HFF-Myc (cell line): ENCODE measurements around the gene PALD1.

Experiments
- DNase-seq: peaks from one replicate; pipeline ENCODE4 v3.0.0-alpha.2; 2011; ENCODE audit warnings: low read depth; ENCODE audit errors: extremely low read depth
- H3K4me3 ChIP-seq: replicated peaks from 2 replicates; pipeline ENCODE4 v1.5.1; 2011; ENCODE audit warnings: low read depth, mild to moderate bottlenecking, control low read depth, low read length
- CTCF ChIP-seq: IDR thresholded peaks from 2 replicates; pipeline ENCODE4 v1.5.1; 2012; ENCODE audit warnings: mild to moderate bottlenecking, low read depth, low read length, control low read depth; ENCODE audit errors: missing control alignments

PALD1 gene

GRCh38 chr10:70503776-70504175 is 25.2 kb downstream of the PALD1 start:
- H3K4me3 ChIP-seq = no peak overlapping the region
- DNase-seq = no peak
- TF ChIP-seq CTCF = no peak

- no peak for DNase-seq
- TF ChIP-seq CTCF = no peak
- no peak overlapping the region for H3K4me3 ChIP-seq
Observed at GRCh38 chr10:70504521-70505358, 26.2 kb downstream of the PALD1 start.

GRCh38 chr10:70505908-70506307 is 27.3 kb downstream of the PALD1 start:
- no peak for TF ChIP-seq CTCF
- DNase-seq = no peak
- no peak overlapping the region for H3K4me3 ChIP-seq

- no peak for DNase-seq
- H3K4me3 ChIP-seq = no peak overlapping the region
- TF ChIP-seq CTCF = no peak
Observed at GRCh38 chr10:70507966-70508365, 29.4 kb downstream of the PALD1 start.

DNA sequence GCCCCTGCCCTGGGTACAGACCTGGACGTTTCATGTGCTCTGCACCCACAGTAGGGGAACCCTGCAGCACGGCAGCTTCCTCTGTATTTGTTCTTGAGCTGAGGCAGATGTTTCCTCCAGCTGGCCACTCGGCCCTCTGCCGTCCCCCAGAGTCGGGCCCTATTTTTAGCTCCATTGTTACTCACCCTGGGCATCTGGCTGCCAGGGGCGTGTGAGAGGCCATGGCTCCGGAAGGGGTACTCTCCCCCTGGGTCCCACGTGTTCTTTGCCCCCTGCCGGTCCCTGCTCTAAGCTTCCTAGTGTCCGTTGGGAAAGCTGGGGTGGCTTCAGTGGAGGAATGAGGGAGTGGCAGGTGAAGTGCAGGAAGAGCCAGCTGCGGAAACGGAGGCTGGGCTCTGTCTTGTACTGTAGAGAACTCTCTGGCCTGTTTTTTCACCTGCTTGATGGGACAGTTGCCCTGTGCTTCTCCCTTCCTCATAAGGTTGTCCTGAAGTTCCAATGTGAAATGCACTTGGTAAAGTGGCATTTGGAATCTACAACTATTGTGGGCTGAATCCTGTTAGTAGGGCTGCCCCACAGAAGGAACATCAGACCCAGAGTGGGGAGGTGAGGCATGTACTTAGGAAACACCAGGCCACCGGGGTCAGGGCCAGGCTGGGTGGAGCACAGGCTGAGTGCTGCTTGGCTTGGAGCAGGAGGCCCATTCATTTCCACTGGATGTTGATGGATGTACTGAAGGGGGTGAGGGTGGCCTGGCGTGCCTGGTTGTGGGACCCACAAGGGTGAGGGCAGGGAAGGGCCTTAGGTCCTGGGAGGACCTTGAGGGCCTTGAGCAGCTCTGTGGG is 30.6 kb downstream of the PALD1 start:
- TF ChIP-seq CTCF = peak; percentile 14
- peak; percentile 21 for DNase-seq

DNA sequence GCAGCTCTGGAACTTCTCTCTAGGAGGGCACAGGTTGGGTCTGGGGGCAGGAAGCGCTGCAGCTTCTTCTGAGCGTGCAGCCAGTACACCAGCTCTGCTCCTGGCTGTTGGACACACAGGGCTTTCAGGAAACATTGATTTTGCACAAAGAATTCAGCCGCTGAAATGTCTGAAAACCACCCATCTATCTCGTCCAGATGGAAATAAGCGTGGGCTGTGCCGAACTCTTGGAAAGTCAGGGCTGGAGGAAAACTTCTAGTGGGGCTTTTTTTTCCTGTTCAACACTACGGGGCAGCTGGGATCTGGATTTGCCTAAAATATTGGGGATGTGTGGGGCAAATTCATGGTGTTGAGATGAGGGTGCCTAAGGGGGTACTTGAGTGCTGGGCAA is 31.2 kb downstream of the PALD1 start:
- DNase-seq = no peak
- no peak for TF ChIP-seq CTCF
- no peak overlapping the region for H3K4me3 ChIP-seq

More for the DNA sequence above, 30.6 kb downstream of the PALD1 start:
- no peak overlapping the region for H3K4me3 ChIP-seq
